HEK293T (cell line): ENCODE results near the gene PCBP3.

ENCODE experiments used
- CTCF ChIA-PET: fragments of 350-600 bp; formaldehyde crosslinking; extraction: SDS; loops from one replicate; lab custom pipeline; 2021; ENCODE audit warnings: antibody characterized with exemption, inconsistent platforms; lab: Yijun Ruan, JAX
- POLR2A ChIA-PET: fragments of 350-600 bp; formaldehyde crosslinking; extraction: SDS; loops from one replicate; lab custom pipeline; 2020; ENCODE audit warnings: antibody characterized with exemption, inconsistent platforms; lab: Yijun Ruan, JAX
- DNase-seq: peaks from one replicate; pipeline ENCODE4 v3.0.0; 2012; ENCODE audit warnings: mixed read lengths; ENCODE audit errors: extremely low spot score
- ARNT ChIP-seq: fragments of 450-650 bp; IDR thresholded peaks from 2 replicates; pipeline ENCODE4 v1.6.1; 2017; ENCODE audit warnings: mild to moderate bottlenecking
- BHLHE40 ChIP-seq: fragments of 450-650 bp; IDR thresholded peaks from 2 replicates; pipeline ENCODE4 v1.6.1; 2016; ENCODE audit warnings: mild to moderate bottlenecking, moderate library complexity, borderline replicate concordance
- CTBP1 ChIP-seq: fragments of 450-650 bp; IDR thresholded peaks from 2 replicates; pipeline ENCODE4 v1.6.1; 2016; ENCODE audit warnings: borderline replicate concordance
- ELF4 ChIP-seq: fragments of 450-650 bp; IDR thresholded peaks from 2 replicates; pipeline ENCODE4 v1.6.1; 2017; ENCODE audit warnings: antibody characterized with exemption
- FOXA1 ChIP-seq: fragments of 450-650 bp; IDR thresholded peaks from 2 replicates; pipeline ENCODE4 v1.6.1; 2016; ENCODE audit warnings: mild to moderate bottlenecking
- FOXK2 ChIP-seq: fragments of 450-650 bp; IDR thresholded peaks from 2 replicates; pipeline ENCODE4 v1.6.1; 2016; ENCODE audit warnings: mild to moderate bottlenecking
- FOXM1 ChIP-seq: fragments of 450-650 bp; IDR thresholded peaks from 2 replicates; pipeline ENCODE4 v1.6.1; 2017; ENCODE audit warnings: mild to moderate bottlenecking, borderline replicate concordance
- HDGF ChIP-seq: fragments of 450-650 bp; IDR thresholded peaks from 2 replicates; pipeline ENCODE4 v1.6.1; 2017; ENCODE audit warnings: antibody characterized with exemption, borderline replicate concordance
- L3MBTL2 ChIP-seq: fragments of 450-650 bp; conservative IDR thresholded peaks from 2 replicates; pipeline ENCODE4 v1.6.1; 2016; ENCODE audit warnings: mild to moderate bottlenecking
- LEF1 ChIP-seq: fragments of 450-650 bp; IDR thresholded peaks from 2 replicates; pipeline ENCODE4 v1.6.1; 2017; ENCODE audit warnings: mild to moderate bottlenecking, borderline replicate concordance
- NFRKB ChIP-seq: fragments of 450-650 bp; IDR thresholded peaks from 2 replicates; pipeline ENCODE4 v1.6.1; 2016; ENCODE audit warnings: mild to moderate bottlenecking, moderate library complexity
- PKNOX1 ChIP-seq: fragments of 450-650 bp; IDR thresholded peaks from 2 replicates; pipeline ENCODE4 v1.6.1; 2016
- SP1 ChIP-seq: fragments of 450-650 bp; IDR thresholded peaks from 2 replicates; pipeline ENCODE4 v1.6.1; 2017
- SUZ12 ChIP-seq: fragments of 450-650 bp; IDR thresholded peaks from 2 replicates; pipeline ENCODE4 v1.6.1; 2016; ENCODE audit warnings: mild to moderate bottlenecking
- TARDBP ChIP-seq: fragments of 450-650 bp; IDR thresholded peaks from 2 replicates; pipeline ENCODE4 v1.6.1; 2016
- ZNF384 ChIP-seq: fragments of 450-650 bp; IDR thresholded peaks from 2 replicates; pipeline ENCODE4 v1.6.1; 2016

Gene PCBP3

GRCh38 chr21:45991606-45992300, 348.2 kb downstream of the PCBP3 start:
- POLR2A ChIA-PET: no interaction called here
- DNase-seq: no peak
- CTCF ChIA-PET: no interaction called here
- no peak for TF ChIP-seq NFRKB
- TF ChIP-seq PKNOX1: no peak
- TF ChIP-seq SP1: no peak
- no peak for TF ChIP-seq ZNF384
- no peak for TF ChIP-seq FOXM1
- TF ChIP-seq HDGF: no peak
- no peak for TF ChIP-seq L3MBTL2
- TF ChIP-seq CTBP1: no peak
- no peak for TF ChIP-seq LEF1
- TF ChIP-seq SUZ12: no peak
- no peak for TF ChIP-seq ELF4
- no peak for TF ChIP-seq ARNT
- TF ChIP-seq FOXA1: no peak
- TF ChIP-seq TARDBP: no peak
- no peak for TF ChIP-seq FOXK2
- no peak for TF ChIP-seq BHLHE40
